A673 (cell line): ENCODE measurements around the gene SMURF1.

Experiments used
- EZH2 ChIP-seq: fragments of 200-600 bp; sonication (generic); IDR thresholded peaks from 2 replicates; pipeline ENCODE4 v1.6.1; 2017; ENCODE audit warnings: borderline replicate concordance, low read depth, mild to moderate bottlenecking, mixed read lengths, antibody characterized with exemption, low read length; ENCODE audit not compliant: poor library complexity, severe bottlenecking
- TF ChIP-seq, protein P1 (sequence below): fragments of 300-800, 200-600 bp; sonication (generic); conservative IDR thresholded peaks from 2 replicates; pipeline ENCODE4 v1.5.1; 2017; ENCODE audit warnings: low read depth, mild to moderate bottlenecking, antibody characterized with exemption, low read length, moderate library complexity, mixed read lengths

- TF ChIP-seq, protein P1, sequence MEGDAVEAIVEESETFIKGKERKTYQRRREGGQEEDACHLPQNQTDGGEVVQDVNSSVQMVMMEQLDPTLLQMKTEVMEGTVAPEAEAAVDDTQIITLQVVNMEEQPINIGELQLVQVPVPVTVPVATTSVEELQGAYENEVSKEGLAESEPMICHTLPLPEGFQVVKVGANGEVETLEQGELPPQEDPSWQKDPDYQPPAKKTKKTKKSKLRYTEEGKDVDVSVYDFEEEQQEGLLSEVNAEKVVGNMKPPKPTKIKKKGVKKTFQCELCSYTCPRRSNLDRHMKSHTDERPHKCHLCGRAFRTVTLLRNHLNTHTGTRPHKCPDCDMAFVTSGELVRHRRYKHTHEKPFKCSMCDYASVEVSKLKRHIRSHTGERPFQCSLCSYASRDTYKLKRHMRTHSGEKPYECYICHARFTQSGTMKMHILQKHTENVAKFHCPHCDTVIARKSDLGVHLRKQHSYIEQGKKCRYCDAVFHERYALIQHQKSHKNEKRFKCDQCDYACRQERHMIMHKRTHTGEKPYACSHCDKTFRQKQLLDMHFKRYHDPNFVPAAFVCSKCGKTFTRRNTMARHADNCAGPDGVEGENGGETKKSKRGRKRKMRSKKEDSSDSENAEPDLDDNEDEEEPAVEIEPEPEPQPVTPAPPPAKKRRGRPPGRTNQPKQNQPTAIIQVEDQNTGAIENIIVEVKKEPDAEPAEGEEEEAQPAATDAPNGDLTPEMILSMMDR: no peak
- TF ChIP-seq EZH2: no peak
Measured at GRCh38 chr7:99143853-99144672, at the start of gene SMURF1.
